Activated CD4-positive, alpha-beta T cell treated with anti-CD3 and anti-CD28 coated beads, Interleukin-2, amount 50 U/mL, for 48 hours (primary cell): ENCODE results near the gene SMOC2.
A peak's percentile ranks its signal among the peaks of the same experiment; 100 is the strongest.
"Not testable (repeated sequence)": the region's sequence is repeated elsewhere in the genome, so short reads cannot be mapped to it uniquely, and the experiment has no call there.

Experiments used
- DNase-seq, 2 experiments: peaks; one replicate each; pipeline ENCODE4 v3.0.0-alpha.2; 2020

The SMOC2 gene

DNA sequence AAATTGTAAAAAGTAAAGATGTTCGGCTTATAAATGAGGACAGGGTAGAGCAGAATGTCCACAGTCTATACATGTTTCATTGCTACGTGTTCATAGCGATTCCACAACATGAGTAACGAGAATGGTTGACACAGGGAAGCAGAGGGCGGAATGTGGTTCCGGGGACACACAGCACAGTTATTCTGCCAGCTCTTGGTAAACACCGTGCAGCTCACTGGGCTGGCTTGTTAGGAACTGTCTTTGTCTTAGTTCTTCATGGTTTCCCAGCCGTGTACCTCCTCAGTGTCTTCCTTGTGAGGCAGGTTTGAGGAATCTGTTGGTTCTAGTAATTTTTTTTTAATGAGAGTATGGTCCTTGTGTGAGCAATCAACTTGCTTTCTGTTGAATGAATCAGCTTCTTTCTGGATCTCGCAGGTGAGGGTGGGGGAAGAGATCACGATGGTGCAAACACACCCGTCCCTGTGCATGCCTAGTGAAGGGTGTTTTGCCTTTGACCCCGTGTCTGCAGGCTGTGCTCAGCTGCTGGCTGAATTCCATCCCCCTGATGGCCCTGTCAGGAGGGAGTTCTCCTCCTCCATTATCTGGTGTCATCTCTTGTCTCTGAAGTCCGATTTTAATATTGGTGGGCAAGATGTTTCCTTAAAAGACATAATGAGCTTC is 168.2 kb downstream of the SMOC2 start:
- DNase-seq: no peak

DNA sequence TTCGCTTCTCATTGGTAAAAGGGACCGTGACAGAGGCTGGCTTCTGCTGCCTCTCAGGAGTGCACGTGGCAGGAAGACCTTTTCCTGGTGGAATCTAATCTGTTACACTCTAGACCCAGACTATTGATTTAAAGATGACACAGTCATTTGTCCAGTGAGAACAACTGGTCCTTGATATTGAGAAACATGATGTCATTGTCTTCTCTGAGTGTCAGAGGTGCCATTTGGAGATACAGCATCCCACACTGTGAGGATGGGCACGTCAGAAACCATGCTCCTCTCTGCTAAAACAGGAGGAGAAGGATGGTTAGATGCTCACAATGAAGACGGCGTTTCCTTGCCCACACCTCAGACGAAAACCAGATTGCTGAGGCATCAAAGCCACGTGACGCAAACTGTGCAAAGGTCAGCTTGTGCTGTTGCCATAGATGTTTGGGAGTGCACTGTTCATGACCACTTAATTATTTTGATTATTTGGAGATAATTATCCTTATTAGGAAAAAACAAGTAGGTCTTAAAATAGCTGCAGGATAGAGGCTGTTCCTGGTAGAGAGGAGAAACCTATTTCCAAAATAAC is 169.0 kb downstream of the SMOC2 start:
- DNase-seq: no peak

DNA sequence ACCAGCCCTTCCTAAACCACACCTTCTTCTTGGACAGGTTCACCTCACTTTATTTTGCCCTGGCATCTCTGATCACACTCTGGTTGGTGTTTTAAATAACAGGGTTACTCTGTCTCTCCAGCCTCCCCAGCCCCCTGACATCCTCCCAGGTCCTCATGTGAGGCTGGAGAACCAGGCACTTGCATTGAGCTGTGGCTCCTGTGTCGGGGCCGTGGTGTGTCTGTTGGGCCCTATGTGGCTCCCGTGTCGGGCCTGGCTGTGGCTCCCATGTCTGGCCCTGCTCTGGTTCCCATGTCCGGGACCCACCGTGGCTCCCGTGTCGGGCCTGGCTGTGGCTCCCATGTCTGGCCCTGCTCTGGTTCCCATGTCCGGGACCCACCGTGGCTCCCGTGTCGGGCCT is 170.0 kb downstream of the SMOC2 start:
- DNase-seq: not testable (repeated sequence)

DNA sequence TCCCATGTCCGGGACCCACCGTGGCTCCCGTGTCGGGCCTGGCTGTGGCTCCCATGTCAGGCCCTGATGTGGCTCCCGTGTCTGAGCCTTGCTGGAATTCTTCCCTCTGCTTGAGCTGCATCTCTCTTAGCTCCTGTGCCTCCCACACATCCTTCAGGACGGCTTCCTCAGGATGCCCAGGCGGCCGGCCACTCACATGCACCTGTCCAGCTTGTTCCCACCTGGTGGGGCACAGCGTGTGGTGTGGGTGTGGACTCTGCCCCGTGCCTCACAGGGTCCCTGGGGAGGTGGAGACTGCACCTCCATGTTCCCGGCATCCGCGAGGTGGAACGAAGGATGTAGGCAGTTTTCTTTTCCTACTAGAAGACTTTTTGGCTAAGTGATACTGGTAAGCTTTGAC is 170.7 kb downstream of the SMOC2 start:
- no peak for DNase-seq

DNA sequence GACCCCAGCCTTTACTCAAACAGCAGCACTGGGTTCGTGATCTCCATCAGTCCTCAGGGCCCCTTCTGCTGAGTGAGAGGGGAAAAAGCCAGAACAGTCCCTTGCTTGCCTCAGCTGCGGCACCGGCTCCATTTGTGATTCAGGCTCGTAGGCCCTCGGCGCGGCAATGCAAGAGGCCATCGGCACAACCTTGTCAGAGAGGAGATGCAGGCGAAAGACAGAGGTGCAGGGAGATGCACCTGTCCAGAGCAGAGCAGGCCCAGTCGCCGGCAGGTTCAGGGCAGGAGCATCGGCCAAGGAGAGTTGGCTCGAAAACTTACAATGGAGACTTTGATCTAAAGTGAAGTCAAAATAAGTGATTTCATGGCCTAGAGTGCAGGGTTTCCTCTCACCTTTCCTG is 171.6 kb downstream of the SMOC2 start:
- DNase-seq: no peak

DNA sequence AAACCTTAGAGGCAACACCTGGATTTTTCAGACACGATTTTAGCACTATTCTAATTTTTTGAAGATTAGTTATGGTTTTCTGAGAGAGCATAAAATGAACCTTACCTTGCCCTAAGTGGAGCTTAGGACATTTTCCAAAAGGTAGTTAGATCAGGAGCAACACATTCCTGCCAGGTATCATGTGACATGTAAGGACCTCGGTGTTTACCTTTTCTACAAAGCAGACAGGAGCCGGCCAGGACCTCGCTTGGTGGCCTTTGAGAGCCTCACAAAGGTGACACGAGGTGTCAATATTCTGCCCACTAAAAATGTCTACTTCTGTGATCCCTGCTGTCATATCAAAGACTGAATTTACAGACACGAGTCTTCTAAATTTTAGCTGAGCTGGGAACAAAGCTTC is 174.9 kb downstream of the SMOC2 start:
- no peak for DNase-seq

DNA sequence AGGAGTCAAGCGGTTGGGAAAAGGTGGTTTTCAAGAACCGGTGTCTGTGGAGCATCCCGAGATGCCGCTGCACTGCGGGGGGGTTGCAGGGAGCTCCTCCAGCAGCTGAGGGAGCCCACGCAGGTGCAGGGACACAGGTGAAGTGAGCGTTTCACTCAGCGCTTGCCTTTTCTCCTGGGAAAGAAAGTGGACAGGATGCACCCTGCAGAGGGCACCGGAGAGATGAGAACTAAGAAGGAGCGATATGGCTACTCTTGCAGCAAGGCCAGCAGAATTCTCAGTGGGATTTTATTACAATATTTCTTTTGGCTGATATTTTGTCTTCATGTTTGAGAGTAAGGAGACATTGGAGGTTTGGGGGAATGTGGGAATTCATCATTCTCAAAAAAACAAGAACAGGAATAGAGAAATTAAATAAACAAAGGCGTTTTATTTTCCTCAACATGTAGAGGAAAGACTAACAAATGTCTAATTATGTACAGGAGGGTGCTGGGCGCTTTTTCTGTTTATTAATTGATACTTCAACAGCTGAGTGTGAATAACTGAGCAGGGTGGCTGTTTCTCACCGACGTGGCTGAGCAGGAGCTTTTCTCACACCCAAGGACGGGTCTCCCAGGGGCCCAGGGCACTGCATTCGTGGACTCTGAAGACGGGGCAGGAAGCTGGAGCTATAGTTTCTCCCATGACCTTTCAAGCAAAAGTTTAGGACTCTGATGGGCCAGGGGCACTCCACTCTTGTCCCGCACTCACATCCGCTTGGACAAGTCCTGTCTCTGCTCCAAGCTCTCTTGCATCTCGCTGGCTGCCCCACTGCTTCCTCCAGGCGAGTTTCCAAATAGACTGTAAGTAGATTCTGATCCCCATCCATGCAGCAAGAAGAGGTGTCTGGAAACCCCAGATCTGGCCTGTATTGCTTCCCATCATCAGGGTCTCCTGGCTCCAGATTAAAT is 176.1 kb downstream of the SMOC2 start:
- DNase-seq: no peak

GRCh38 chr6:168618546-168619315 is 177.7 kb downstream of the SMOC2 start:
- DNase-seq: no peak

- DNase-seq: peak in 1 of 2 experiments; percentile 5
Measured at GRCh38 chr6:168619560-168620314, 178.8 kb downstream of the SMOC2 start.

- DNase-seq: no peak
Measured at GRCh38 chr6:168620578-168620977, 179.6 kb downstream of the SMOC2 start.

- no peak for DNase-seq
Measured at GRCh38 chr6:168623736-168624135, 182.8 kb downstream of the SMOC2 start.

- no peak for DNase-seq
Measured at GRCh38 chr6:168624540-168624939, 183.6 kb downstream of the SMOC2 start.

DNA sequence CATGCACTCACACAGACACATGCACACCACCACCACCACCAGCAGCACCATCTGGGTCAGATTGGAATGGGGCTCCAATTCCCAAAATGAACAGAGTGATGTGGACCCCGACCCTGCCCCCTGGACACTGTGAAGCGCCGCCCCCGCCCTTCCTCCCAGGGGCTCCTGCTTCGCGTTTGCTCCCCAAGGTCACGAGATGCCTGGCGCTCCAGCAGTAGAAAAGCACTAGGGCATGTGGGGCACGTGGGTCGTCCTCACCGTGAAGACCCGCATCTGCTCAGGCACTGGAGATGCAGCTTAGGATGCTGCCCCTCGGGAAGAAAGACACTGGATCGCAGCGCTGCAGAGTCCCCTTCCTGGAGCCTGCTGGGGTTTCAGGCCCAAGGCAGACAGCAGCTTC is 184.0 kb downstream of the SMOC2 start:
- DNase-seq: no peak

- DNase-seq: no peak
Measured at GRCh38 chr6:168625602-168626001, 184.6 kb downstream of the SMOC2 start.

DNA sequence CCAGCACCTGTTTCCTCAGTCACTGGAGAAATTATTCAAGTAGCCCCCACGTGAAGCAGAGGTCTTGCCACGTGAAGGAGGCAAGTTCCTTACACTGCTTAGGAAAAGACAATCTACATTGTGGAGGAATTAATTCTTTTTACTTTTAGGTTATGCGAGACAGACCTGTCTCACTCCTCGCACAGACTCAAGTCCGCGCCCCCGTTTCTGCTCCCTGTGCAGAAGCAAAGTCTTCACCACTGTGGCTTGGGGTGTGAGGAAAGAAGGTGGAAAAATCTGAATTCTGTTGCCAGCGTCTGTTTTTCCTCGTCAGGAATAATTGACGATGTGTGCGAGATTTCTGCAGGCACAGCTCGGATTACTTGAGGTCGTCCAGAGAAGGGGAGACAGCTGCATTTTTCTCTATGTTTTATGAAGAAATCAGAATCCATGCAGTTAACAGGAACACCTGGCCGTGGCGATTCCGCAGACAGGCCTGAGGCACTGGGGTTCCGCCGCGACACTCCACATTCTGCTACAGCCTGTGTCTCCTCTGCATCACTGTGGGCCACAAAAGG is 185.1 kb downstream of the SMOC2 start:
- DNase-seq: no peak

DNA sequence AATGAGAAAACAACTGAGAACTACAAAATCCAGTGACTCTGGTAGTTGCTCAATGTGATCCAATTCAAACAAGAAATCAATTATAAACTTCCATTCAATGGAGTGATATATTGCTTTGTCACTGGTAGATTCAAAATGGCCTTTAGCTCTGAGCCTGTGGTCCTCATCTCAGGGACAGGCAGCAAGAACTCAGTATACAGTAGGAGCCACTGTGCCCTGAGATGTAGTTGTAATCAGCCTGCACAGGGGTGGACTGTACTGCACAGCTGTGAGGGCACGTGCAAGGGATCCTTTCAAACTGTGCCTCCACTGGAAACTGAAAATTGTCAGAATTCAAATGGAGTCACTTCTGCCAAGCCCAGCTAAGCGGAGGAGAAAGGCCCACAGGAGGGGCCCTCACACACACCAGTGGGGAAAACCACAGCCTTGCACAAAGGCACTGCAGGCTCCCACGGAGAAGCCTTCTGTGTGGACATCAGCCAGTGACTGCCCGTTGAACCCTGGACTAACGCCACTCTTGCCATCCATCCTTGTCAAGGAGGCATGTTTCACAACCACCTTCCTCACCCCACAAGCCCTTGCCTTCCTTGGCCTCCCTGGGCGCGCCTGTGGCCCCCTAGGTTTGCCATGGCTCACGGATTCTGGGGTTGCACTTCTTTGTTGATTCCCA is 186.7 kb downstream of the SMOC2 start:
- DNase-seq: no peak

DNA sequence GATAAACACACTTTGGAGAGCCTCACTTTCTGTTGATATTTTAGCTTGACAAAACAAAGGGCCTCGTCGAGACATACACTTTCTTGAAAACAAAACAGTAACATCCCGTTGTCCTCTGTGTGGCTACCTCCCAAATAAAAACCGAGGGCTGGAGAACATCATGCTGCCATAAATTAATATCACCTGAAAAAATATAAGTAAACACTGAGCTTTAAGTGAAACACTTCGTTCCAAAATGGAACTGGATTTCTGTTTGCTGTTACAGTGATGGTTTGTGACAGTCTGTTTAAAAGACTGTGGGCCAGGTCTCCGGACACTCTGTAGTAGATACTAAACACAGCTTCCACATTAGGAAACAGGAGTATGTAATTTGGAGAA is 187.2 kb downstream of the SMOC2 start:
- DNase-seq: no peak

DNA sequence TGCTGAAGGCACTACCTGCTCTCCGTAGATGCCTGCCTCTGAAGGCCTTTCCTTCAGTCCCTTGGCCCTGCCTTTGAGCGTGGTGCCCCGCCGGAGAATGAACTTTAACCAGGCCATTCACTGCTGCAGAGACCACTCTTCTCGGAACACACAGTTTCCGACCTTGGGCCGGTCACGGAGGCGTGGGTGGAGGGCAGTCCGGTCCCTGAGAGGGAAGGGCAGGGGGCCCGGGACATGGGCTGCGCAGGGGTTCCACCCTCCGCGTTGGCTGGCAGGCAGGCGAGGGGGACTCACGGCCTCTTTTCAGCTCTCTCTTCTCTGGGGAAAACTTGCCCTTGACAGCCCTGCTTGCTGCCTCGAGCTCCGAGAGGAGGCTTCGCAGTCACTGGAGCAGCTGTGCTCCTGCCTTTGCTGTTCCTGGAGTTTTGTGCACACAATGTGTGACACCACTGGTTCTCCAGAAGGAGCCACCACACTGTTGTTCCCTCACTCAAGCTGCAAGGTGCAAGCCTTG is 187.8 kb downstream of the SMOC2 start:
- DNase-seq: no peak

- no peak for DNase-seq
Measured at GRCh38 chr6:168631564-168631963, 190.6 kb downstream of the SMOC2 start.

DNA sequence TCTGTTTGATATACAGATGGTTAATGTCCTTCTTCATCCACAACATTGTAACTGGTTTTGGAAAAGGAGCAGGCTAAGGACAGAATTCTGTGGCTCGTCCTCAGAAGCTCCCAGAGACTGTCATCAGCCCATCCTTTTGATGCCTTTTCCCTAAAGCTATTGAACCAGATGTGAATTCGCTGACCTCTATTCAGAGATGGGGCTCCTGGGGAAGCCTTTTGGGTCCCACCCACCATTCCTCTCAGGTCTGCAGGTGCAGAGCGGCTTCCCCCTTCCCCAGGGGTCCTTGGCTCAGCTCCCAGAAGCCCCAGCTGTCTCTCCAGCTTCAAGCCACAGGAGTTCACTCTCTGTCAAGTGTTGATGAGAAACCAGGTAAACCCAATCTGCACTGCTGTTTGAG is 191.7 kb downstream of the SMOC2 start:
- no peak for DNase-seq
